SU-DHL-6 (cell line): ENCODE measurements around the gene ENTR1.

Experiments used
- EZH2phosphoT487 ChIP-seq: fragments of 200-600 bp; sonication (generic), shearing (Covaris generic); conservative IDR thresholded peaks from 2 replicates; pipeline ENCODE4 v1.6.1; 2018; ENCODE audit warnings: mild to moderate bottlenecking, antibody characterized with exemption, low read length, moderate library complexity, mixed read lengths
- TF ChIP-seq, protein P1 (sequence below): fragments of 200-600 bp; sonication (generic); IDR thresholded peaks from one replicate; pipeline ENCODE4 v1.5.1; 2017; ENCODE audit warnings: antibody characterized with exemption, mild to moderate bottlenecking, low read length, moderate library complexity; ENCODE audit not compliant: insufficient read depth, poor library complexity, severe bottlenecking

DNA sequence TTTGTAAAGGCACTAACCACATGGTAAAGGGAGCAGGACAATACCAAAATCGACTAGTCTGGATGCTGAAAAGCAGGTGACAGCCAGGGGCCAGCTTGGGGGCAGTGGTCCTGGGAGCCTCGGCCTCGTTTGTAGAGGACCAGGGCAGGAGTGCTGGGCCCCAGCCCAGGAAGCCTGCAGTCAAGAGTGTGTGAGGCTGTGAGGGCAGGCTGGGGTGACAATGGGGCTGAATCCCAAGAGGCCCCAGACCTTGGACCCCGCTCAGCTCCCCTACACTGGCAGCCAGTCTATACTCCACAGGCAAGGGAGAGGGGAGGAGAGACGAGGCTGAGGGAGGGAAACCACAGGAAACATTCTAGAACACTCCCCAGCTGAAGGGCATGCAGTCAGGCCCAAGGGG lies 31.9 kb upstream of the ENTR1 start:
- TF ChIP-seq, protein P1, sequence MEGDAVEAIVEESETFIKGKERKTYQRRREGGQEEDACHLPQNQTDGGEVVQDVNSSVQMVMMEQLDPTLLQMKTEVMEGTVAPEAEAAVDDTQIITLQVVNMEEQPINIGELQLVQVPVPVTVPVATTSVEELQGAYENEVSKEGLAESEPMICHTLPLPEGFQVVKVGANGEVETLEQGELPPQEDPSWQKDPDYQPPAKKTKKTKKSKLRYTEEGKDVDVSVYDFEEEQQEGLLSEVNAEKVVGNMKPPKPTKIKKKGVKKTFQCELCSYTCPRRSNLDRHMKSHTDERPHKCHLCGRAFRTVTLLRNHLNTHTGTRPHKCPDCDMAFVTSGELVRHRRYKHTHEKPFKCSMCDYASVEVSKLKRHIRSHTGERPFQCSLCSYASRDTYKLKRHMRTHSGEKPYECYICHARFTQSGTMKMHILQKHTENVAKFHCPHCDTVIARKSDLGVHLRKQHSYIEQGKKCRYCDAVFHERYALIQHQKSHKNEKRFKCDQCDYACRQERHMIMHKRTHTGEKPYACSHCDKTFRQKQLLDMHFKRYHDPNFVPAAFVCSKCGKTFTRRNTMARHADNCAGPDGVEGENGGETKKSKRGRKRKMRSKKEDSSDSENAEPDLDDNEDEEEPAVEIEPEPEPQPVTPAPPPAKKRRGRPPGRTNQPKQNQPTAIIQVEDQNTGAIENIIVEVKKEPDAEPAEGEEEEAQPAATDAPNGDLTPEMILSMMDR: no peak
- TF ChIP-seq EZH2phosphoT487: no peak
